GM18951 (cell line): Measurements from ENCODE around the gene RASL12.
"Not testable (repeated sequence)": the region's sequence is repeated elsewhere in the genome, so short reads cannot be mapped to it uniquely, and the experiment has no call there.

Source experiments
- POLR2A ChIP-seq: IDR thresholded peaks from 4 replicates; pipeline ENCODE4 v1.6.1; 2011; ENCODE audit warnings: mild to moderate bottlenecking; ENCODE audit not compliant: insufficient read length, insufficient read depth; ENCODE audit errors: extremely low read depth
- in situ Hi-C: fragments of 300-500 bp; cut with MboI; formaldehyde crosslinking; loops from one replicate; pipeline ENCODE4 v1.12.0; 2022; ENCODE audit warnings: low sequenced_read_pairs, mixed read lengths, inconsistent platforms; ENCODE audit not compliant: unreplicated experiment

The RASL12 gene

DNA sequence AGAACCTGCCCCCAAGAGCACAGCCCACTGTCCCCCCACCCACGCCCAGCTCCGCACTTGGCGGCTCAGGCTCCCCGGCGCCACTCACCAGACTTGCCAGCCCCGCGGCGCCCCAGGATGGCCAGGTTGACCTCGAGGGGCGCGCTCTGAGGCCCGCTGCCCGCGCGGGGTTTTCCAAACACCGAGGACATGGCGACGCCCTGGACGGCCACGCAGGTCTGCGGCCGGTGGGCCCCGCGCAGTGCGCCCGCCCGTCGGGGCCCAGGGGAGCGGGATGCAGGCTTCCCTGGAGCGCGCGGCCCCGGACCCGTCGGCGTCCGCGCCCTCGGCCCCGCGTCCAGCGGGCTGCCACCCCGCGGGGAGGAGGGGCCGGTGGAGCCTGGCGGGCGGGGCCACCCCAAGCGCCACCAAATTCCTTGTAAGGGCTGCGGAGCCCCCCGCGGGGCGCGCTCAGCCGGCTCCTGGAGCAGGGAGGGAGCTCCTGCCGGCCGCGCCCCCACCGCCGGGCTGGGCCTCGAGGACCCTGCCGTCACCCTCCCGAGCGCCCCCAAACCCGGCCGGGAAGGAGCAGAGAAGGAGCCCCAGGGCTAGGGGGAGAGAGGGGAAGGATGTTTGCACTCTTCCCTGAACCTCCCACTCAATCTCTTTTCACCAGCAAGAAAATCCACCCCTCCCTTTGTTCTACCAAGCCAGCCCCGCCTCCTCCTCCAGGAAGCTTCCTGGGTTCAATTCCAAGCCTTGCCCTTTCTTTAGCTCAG lies at the start of gene RASL12:
RASL12 (minus strand) TSS at position 347 of the 758 bp plus-strand sequence; CDS start at position 191, 156 bp downstream.
- in situ Hi-C loops = no loop called here
- no peak for TF ChIP-seq POLR2A

DNA sequence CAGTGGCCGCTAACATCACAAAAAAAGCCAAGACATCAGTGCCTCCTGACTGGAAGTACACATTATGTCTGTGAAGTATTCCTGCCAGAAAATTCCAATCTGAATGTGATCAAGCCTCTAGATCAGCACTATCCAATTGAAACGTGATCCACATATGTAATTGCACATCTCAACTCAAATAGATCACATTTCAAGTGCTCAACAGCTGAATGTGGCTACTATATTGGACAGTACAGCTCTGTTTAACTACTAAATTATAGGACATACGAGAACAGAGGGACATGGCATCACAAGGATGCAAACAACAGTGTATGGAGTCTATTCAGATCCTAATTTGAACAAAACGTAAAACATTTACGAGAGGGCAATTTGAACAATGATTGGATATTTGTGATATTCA lies 47.8 kb upstream of the RASL12 start:
- TF ChIP-seq POLR2A = no peak
- in situ Hi-C loops = no loop called here

DNA sequence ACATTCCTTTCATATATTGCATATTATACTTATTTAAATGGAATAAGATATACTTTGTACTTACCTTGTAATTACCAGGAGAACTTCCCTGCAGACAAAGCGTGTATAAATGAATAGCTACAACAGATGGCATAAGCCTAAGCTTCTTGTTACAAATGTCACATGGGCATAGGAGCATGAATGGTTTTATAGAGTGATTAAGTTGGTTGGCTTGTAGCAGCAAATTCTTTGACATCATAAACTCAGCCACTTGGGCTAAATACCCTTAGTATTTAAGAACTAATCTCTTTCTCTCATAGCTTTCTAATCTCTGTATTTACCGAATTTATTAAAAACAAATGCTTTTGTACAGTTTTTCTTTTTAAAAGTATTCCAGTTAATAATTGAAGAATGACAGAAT lies 47.3 kb upstream of the RASL12 start, which contains the start of gene UBAP1L:
UBAP1L (minus strand) TSS at position 115 of the 400 bp plus-strand sequence. CDS start 8,985 bp downstream, outside the sequence.
- in situ Hi-C loops = no loop called here
- TF ChIP-seq POLR2A = no peak

GRCh38 chr15:65110676-65111292 lies 43.0 kb upstream of the RASL12 start:
- no peak for TF ChIP-seq POLR2A
- in situ Hi-C loops = no loop called here

DNA sequence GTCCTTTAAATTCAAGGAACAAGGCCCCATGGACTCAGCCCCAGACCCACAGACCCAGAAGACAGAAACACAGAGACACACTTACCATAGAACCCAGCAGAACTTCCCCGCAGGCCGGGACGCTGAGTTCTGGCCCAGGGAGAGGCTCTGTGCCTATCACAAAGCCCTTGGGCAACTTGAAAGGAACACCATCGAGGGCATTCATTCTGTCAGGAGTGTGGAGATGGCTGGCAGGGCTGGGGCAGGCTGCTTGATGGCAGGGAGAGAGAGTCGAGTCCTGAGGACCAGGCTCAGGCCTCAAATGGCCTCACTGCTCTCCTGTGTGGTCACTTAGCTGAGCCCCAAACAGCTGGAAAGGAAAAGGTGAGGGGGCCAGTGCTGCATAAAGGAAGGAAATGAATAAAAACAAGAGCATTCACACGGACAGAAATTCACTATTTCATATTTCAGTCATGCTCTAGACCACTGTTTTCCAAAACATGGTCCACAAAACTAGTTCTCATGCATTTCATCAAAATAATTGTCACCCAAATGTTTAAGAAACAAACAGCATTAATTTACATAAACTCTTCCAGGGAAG lies 38.3 kb upstream of the RASL12 start:
- in situ Hi-C loops = no loop called here
- TF ChIP-seq POLR2A = no peak

- in situ Hi-C loops = no loop called here
- no peak for TF ChIP-seq POLR2A
These were observed 37.2 kb upstream of the RASL12 start for GRCh38 chr15:65105038-65105437.

DNA sequence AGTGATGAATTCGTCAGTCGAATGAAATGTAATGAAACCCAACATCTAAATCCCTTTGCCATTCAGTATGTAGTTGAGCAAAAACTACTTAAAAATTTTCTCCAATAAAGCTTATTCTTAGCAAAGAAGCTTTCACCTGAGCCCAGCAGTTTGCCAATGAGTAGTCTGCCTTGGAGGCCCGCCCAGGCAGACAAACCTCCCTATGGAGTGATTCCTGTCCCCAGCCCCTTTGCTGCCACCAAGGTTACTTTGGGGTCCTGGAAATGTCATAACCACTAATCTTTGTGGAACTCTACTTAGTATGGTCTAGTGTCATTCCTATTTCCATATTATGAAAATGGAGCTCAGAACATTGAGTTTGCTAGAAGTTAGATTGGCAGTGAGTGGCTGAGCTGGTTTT lies 35.1 kb upstream of the RASL12 start:
- no peak for TF ChIP-seq POLR2A
- in situ Hi-C loops = no loop called here

- TF ChIP-seq POLR2A = no peak
- in situ Hi-C loops = no loop called here
These were observed 34.3 kb upstream of the RASL12 start for GRCh38 chr15:65101891-65102708.

GRCh38 chr15:65101411-65101890 lies 33.7 kb upstream of the RASL12 start:
- TF ChIP-seq POLR2A = no peak
- in situ Hi-C loops = no loop called here

- TF ChIP-seq POLR2A = no peak
- in situ Hi-C loops = no loop called here
These were observed 32.7 kb upstream of the RASL12 start for GRCh38 chr15:65100442-65100841.

- in situ Hi-C loops = not testable (repeated sequence)
These were observed 32.0 kb upstream of the RASL12 start for GRCh38 chr15:65099801-65100200.

GRCh38 chr15:65099336-65099735 lies 31.5 kb upstream of the RASL12 start:
- TF ChIP-seq POLR2A = no peak
- in situ Hi-C loops = no loop called here
